D341Med (cell line): ENCODE results near the gene SCYL2.
A peak's percentile ranks its signal among the peaks of the same experiment; 100 is the strongest.
"Not testable (repeated sequence)": the region's sequence is repeated elsewhere in the genome, so short reads cannot be mapped to it uniquely, and the experiment has no call there.

Experiments
- DNase-seq: peaks from one replicate; pipeline ENCODE4 v3.0.0; 2012; ENCODE audit warnings: low spot score

SCYL2 gene

DNA sequence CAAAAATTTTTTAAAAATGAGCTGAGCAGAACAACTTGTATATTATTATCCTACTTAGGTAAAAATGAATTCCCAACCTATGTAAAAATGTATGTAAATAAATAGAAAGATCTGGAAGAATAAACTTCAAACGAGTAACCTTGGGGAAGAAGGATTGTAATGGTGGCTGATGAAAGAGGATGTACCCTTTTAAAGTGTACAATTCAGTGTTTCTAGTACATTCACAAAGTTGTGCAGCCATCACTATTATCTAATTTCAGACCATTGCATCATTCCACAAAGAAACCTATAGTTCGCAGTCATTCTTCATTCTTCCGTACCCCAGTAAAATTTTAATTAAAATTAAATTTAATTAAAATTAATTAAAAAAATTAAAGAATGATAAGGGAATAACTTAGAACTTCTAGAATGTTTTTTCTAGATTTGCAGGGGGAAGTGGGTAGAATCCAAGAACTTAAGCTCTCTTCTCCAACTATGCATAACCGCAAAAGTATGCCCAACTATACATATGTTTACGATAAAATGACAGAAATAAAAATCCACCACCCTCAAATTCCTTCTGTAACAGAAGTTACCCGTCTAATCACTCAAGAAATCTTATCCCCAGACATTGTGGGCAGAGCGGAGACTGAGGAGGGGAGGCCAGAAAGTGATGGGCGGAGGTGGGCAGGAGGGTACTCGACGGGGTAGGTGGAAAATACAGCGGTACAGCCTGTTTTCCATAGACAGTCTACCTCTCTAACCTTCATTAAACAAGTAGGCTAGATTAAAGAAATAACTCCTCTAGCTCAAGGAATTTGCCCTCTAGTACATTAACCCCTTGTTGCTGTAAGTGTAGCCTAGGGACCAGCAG, 1.0 kb upstream of the SCYL2 start:
- DNase-seq, result peak; percentile 57

DNA sequence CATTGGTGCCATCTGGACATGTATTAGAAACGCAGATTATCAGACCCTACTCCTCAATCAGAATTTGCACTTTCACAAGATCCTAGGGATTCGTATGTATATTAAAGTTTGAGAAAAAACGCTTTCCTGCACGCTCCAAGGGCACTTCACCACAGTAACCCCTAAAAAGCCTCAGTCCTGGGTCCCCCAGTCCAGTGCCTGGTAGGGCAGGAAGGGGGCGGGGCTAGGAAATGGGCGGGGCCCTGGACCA, 467 bp upstream of the SCYL2 start:
- DNase-seq, result peak; percentile 93

DNA sequence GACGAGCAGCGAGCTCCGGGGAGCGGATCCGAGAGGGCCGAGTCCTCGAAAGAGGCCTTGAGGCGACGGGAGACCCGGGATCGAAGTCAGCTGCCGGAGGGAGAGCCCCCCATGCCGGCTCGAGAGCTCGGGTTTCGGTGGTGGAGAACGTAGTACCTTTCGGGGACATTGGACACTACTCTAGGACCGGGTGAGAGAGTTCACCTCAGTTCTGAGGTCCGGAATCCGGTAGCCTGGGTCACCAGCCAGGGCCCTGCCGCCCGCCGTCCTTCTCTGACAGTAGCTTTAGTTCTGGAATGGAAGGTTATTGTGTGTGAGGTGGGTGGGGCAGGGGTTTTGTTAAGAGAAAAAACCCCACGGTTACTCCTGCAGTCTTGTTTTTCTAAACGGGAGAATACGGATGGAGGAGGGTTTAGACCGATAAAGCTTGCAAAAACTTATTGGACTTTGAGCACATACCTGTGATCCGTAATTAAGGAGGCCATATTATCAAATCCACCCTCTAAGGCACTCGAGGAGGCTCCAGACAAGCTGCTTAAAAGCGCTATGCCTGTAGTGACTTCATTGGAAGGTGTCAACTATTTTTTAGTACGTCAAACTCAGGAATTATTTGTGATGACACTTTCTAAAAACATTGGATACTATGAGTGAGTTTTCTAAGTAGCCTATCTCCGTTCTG, 765 bp downstream of the SCYL2 start:
- peak; percentile 17 for DNase-seq

DNA sequence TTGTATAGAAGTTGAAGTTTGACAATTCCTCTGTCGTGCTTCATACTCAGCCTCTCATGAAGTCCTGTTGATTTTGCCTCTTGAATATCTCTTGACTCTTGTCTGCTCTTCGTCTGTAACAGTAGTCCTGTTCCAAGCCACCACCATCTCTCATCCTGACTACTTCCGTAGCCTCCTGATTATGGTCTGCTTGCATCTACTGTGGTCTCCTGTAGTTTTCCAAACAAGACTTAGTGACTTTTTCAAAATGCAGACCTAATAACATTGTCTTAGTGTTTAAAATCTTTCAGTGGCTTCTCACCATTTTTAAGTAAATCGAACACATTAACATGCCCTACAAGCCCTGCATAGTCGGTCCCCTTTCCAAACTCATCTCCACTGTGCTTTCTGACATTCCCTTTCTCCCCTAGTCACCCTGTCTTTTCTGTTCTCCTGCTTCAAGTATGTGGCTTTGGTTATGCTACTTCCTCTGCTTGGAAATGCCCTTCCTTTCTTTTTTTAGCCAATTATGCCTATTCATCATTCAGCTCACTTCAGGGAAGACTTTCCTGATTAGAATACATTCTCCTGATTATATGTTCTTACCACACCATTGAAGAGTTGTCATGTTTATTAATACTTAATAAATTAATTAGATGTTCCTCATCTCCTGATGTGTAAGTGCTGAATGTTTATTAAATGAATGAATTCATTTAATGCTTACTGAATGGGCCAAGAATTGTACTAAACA, 2.0 kb downstream of the SCYL2 start:
- DNase-seq, result no peak

DNA sequence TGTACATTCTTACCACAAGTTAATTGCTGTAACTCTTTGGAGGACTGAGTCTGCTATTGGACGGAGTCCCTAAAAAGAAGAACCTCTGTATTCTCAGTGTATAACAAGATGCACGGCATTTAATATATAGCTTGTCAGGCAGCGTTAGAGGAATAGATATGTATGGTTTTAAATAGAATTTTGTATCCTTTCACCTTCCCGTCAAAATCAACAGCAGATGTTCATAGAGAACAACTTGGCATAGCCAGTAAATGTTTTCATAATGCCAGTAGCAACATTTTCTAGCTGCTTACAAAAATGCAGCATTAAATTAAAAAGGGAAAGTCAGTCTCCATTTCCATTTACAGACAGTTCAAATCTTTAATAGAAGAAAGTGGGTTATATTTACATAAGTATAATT, 6.8 kb downstream of the SCYL2 start:
- DNase-seq, result no peak

DNA sequence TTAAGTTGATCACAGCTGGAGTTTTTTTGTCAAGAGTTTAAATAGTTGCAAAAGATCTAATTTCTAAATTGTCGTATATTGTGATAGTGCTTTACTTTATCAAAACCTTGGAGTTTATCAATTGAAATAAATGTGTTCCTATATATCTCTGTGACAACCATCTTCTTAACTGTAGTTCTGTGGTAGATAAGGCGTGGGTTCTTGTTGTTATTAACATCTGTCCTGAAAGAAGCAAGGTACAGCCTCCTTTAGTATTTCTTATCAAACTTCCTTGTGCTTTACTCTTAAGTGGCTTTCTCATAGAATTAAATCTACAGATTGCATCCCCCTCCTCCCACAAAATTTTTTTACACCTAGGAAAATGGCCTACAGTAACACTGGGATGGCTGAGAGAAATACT, 7.3 kb downstream of the SCYL2 start:
- no peak for DNase-seq

DNA sequence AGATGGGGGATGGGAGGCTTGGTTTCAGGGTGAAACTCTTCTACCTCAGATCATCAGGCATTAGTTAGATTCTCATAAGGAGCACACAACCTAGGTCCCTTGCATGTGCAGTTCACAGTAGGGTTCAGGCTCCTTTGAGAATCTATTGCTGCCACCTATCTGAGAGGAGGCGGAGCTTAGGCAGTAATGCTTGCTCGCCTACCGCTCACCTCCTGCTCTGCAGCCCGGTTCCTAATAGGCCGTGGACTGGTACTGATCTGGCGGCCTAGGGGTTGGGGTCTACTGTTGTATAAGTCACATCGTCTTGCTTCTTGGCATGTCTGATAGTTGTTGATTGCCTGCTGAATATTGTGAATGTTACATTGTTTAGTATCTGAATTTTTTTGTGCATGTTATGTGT, 12.2 kb downstream of the SCYL2 start:
- no peak for DNase-seq

DNA sequence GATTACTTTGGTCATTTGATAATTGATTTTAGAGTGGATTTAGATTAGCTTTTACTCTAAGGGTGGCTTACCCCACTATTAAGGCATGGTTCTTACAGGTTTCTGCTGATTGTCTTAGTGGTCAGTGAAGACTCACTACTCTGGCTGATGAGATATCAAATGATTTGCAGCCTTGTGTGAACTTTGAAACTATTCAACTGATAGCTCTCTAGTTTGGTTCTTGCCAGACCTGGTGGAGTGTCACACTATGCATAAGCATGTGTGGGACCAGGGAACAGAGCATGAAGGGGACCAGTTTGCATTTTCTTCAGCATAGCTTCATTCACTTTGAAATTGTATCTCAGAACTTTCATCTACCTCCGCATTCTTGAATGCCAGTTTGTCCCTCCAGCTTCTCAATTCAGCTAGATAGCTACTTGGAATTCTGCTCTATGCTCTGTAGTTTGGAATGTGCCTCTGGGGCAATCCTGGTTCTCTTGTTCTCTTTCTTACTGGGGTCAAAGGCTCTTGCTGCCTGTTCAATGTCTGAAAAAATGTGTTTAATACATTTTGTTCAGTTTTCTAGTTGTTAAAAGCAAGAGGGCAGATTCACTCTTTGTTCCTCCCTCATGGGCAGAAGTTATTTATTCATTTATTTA, 12.7 kb downstream of the SCYL2 start:
- no peak for DNase-seq

DNA sequence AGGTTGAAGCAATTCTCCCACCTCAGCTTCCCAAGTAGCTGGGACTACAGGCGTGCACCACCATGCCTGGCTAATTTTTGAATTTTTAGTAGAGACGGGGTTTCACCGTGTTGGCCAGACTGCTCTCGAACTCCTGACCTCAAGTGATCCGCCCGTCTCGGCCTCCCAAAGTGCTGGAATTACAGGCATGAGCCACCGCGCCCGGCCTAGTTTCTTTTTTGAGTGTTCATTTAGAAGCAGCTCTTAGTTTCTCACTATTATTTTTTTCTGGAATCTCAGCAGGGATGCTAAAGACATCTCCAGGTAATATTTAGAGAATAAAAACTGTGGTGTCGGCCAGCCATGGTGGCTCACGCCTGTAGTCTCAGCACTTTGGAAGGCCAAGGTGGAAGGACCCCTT, 17.6 kb downstream of the SCYL2 start:
- not testable (repeated sequence) for DNase-seq

DNA sequence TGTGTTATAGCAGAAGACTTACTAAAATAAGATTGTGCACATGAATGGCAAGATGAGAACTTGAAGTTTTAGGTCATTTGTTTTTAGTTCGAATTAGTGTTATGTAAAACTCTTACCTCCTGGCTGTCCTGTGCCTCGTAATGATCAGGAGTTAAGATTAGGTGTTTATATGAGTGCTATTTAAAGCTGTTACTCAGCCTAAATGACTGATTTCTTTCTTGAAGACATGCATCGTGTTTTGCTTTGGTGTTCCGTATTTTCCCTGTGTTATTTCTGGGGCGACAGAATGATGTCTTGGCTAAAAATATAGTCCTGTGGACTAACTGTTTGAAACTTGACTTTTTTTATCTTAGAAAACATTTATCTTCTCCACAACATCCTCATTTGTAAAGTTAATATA, 22.1 kb downstream of the SCYL2 start:
- no peak for DNase-seq

DNA sequence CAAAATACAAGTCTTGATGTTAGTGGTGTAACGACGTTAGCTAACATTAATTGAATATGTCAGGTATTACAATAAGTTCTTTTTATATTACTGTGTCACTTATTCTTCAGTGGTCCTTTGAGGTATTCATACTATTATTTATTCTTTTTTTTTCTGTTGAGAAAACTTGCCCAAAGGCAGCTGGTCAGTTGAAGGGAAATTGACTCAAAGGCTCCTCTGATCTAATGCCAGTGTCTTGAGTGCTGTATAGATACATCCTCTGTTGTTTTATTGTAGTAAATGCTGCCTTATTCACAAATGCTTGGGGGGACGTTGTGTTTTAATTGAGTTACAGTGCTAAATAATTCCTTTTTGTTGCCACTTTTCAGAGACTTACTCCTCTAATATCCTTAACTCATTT, 23.0 kb downstream of the SCYL2 start:
- DNase-seq, result no peak

DNA sequence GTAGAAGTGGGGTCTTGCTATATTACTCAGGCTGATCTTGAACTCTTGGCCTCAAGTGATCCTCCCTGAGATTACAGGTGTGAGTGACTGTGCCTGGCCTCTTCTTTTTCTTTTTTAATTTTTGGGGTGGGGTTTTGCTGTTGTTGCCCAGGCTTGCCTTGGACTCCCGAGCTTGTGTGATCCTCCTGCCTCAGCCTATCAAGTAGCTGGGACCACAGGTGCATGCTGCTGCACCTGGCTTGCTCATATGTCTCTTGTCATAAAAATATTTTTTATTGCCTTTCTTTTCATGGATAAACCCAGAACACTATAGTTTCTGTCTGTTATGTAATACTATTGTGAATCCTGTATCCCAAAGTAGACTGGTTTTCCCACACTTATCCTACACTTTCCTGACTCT, 26.0 kb downstream of the SCYL2 start:
- DNase-seq, result no peak

DNA sequence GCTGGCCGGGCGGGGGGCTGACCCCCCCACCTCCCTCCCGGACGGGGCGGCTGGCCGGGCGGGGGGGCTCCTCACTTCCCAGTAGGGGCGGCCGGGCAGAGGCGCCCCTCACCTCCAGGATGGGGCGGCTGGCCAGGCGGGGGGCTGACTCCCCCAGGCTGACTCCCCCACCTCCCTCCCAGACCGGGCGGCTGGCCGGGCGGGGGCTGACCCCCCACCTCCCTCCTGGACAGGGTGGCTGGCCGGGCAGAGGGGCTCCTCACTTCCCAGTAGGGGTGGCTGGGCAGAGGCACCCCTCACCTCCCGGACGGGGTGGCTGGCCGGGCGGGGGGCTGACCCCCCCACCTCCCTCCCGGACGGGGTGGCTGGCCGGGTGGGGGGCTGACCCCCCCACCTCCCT, 27.4 kb downstream of the SCYL2 start:
- not testable (repeated sequence) for DNase-seq

DNA sequence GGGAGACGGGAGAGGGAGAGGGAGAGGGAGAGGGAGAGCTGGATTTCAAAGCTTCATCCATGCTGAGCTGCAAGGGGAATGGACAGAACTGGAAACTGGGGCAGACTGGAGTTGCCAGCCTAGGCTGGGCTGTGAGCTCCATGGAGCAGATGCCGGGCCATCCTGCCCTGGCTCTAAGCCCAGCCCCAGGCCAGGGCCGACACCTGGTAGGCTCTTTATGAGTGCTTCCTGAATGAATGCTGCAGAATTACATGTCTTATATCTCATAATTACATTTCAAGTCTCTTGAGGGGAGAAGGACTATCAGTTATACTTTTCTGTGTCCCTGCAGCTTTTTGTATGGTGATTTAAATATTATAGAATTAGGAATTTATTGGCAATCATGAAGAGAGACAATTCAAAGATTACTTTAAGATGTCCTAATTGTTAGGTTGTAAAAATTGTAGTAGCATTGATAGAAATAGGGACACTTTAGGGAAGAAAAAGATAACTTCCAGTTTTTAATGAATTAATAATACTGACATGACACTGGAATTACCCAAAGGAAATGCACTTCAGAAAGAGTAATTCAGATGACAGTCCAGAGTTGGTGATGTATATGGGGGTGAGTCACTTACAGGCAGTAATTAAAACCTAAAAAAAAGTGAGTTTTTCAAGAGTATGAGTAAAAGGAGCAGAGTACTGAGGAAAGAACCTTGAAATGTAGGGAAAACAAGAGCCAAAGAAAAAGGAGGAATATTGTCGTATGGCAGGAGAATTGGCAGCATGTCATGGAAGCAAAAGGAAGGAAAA, 29.0 kb downstream of the SCYL2 start:
- no peak for DNase-seq

DNA sequence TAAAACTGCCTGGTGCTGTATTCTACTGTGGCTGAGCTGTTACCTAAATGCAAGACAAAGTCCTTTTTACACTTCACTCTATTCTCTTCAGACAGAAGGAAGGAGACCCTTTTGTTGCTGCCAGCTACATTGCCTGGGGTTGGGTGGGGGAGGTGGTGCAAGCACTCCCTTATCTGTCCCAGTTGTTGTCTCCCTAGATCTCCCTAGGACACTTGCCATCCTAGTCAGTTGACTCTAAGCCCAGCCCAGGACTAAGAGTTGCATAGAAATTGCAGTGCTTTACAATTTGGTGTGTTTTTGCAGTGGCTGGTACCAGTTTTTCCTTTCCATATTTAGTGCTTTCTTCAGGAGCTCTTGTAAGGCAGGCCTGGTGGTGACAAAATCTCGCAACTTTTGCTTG, 35.1 kb downstream of the SCYL2 start:
- no peak for DNase-seq

DNA sequence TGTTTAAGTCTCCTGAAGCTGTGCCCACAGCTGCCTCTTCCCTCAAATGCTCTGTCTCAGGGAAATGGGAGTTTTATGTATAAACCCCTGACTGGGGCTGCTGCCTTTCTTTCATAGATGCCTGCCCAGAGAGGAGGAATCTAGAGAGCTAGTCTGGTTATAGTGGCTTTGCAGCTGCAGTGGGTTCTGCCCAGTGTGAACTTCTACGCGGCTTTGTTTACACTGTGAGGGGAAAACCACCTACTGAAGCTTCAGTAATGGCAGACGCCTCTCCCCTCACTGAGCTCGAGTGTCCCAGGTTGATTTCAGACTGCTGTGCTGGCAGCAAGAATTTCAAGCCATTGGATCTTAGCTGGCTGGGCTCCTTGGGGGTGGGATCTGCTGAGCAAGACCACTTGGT, 36.9 kb downstream of the SCYL2 start:
- no peak for DNase-seq

DNA sequence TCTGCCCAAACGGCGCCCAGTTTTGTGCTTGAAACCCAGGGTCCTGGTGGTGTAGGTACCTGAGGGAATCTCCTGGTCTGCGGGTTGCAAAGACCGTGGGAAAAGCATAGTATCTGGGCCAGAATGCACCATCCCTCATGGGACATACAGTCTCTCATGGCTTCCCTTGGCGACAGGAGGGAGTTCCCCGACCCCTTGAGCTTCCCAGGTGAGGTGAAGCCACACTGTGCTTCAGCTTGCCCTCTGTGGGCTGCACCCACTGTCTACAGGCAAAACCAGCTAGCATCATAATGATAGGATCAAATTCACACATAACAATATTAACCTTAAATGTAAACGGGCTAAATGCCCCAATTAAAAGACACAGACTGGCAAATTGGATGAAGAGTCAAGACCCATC, 37.4 kb downstream of the SCYL2 start:
- DNase-seq, result not testable (repeated sequence)

DNA sequence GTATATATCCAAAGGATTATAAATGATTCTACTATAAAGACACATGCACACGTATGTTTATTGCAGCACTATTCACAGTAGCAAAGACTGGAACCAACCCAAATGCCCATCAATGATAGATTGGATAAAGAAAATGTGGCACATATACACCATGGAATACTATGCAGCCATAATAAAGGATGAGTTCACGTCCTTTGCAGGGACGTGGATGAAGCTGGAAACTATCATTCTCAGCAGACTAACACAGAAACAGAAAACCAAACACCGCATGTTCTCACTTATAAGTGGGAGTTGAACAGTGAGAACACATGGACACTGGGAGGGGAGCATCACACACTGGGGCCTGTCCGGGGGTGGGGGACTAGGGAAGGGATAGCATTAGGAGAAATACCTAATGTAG, 41.2 kb downstream of the SCYL2 start:
- DNase-seq, result not testable (repeated sequence)

DNA sequence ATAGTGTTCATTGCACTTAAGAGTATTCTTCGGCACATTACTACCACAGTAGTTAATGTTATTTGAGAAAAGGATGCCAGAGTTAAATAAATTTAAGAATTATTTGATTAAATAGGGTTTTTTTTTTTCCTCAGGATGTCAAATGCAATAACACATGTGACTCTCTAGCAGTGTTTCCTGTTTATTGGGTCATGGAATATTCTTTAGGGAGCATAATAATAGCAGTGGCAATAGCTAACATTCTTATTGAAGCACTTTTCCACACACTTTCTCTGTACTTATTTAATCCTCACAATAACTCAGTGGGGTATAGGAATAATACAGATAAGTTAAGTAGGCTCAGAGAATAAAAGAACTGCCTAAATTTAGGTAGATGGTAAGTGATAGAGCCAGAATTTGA, 44.3 kb downstream of the SCYL2 start:
- DNase-seq, result no peak

DNA sequence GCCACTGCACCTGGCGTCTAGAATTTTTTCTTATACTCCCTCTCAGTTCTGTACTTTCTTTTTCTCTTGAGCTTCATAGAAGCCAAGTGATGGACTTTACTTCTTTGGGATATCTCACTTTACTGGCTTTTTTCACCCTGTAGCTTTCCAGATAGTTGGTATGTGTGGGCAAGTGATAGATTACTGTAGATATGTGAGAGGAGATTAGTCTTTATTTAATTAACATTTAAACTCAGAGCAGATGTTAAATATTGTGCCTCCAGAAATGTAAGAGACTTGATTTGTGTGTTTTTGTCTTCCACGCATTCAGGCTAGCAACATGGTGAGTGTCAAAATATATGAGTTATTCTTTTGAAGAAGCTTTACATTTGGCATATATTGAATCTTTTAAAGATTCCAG, 50.4 kb downstream of the SCYL2 start:
- no peak for DNase-seq

DNA sequence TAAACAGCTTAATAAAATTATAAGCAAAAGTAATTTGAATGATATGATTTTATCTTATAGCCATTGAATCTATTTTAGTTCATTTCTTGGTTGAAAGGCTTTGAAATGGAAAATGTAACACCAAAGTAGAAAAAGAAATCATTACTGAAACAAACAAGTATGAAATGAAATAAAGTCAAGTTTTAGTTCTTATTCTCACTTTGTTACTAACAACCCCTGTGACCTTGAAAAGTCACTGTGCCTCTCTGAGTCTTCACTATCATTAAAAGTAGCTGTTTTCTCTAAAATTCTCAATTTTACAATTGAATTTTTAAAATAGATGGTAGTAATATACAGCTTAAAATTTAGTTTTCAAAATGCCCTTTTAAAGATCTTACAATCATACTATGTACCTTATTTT, 57.5 kb downstream of the SCYL2 start:
- no peak for DNase-seq

DNA sequence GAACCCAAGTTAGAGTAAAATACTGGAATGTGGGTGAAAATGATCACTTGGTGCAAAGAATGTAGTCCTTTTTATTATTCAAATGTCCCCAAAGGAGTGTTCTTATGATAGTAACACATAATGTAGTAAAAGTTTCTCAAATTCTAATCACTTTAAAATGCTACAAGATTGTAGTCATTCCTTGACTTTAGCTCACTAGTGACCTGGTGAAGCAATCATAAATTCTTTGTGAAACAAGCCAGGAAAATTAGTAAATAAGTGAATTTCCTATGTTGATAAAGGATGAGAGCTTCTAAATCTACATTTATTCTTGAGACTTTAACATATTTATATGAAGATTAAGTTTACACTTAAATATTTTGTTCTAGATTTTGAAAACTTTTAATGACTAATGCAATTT, 59.2 kb downstream of the SCYL2 start:
- DNase-seq, result no peak
